CD4-positive, alpha-beta T cell treated with Interleukin-21 for 1 hour (primary cell): ENCODE data around the gene TUBGCP2.

Experiments
- DNase-seq: peaks from one replicate; pipeline ENCODE4 v3.0.0-alpha.2; 2020

TUBGCP2 gene

GRCh38 chr10:133308421-133309099 is at the start of gene TUBGCP2, which contains the start of gene ZNF511:
TSS of gene TUBGCP2 (minus strand) at chr10:133308872. CDS start at chr10:133302941, 5,931 bp downstream.
TSS of gene ZNF511 (plus strand) at chr10:133308914. CDS start at chr10:133308944, 30 bp downstream.
- peak; percentile 93 for DNase-seq

GRCh38 chr10:133357285-133358161 is 48.9 kb upstream of the TUBGCP2 start, which contains the start of gene FUOM:
TSS of gene FUOM (minus strand) at chr10:133358019. CDS start at chr10:133358007, 12 bp downstream.
- DNase-seq = peak; percentile 79

GRCh38 chr10:133356549-133357284 is 48.0 kb upstream of the TUBGCP2 start:
- DNase-seq = no peak

GRCh38 chr10:133355991-133356390 is 47.3 kb upstream of the TUBGCP2 start:
- no peak for DNase-seq

GRCh38 chr10:133355266-133355665 is 46.6 kb upstream of the TUBGCP2 start:
- no peak for DNase-seq

GRCh38 chr10:133354672-133355240 is 46.1 kb upstream of the TUBGCP2 start:
- DNase-seq = no peak

- DNase-seq = no peak
These were observed 45.4 kb upstream of the TUBGCP2 start for GRCh38 chr10:133353988-133354605.

GRCh38 chr10:133353202-133353959 is 44.7 kb upstream of the TUBGCP2 start:
- no peak for DNase-seq

GRCh38 chr10:133351408-133352318 is 43.0 kb upstream of the TUBGCP2 start:
- DNase-seq = no peak

- DNase-seq = no peak
These were observed 42.3 kb upstream of the TUBGCP2 start for GRCh38 chr10:133350950-133351329.

GRCh38 chr10:133350283-133350949 is 41.7 kb upstream of the TUBGCP2 start:
- DNase-seq = no peak

GRCh38 chr10:133349577-133350011 is 40.9 kb upstream of the TUBGCP2 start:
- no peak for DNase-seq

- DNase-seq = no peak
These were observed 40.5 kb upstream of the TUBGCP2 start for GRCh38 chr10:133349160-133349568.

- DNase-seq = no peak
These were observed 39.2 kb upstream of the TUBGCP2 start for GRCh38 chr10:133347710-133348517.

- DNase-seq = no peak
These were observed 37.7 kb upstream of the TUBGCP2 start for GRCh38 chr10:133346413-133346812.

GRCh38 chr10:133344236-133344635 is 35.6 kb upstream of the TUBGCP2 start:
- no peak for DNase-seq

- no peak for DNase-seq
These were observed 34.9 kb upstream of the TUBGCP2 start for GRCh38 chr10:133343558-133343957.

- DNase-seq = no peak
These were observed 34.3 kb upstream of the TUBGCP2 start for GRCh38 chr10:133342942-133343341.

GRCh38 chr10:133341983-133342382 is 33.3 kb upstream of the TUBGCP2 start:
- no peak for DNase-seq
